HepG2 (cell line): ENCODE results near the gene FITM2. TPM values are rescaled to one million over a fixed set of nuclear protein-coding genes. Genes with fewer than 3 reads are reported as not detected.

Experiments
- ATAC-seq: fragments of 200-7000 bp; cut with Tn5 transposase; 3 replicates; pipeline ENCODE4 v1.9.1; 2020; ENCODE audit warnings: mild to moderate bottlenecking, moderate library complexity
- BruUV-seq: library from RNA; stranded (reverse); fragments of 400-500 nt; replicated peaks from 2 replicates; lab custom pipeline; 2021; lab: Mats Ljungman, UMichigan
- CTCF ChIA-PET: fragments of 300-600 bp; formaldehyde crosslinking; extraction: SDS; loops from one replicate; lab custom pipeline; 2021; ENCODE audit warnings: low total read pairs, inconsistent platforms, low intra/inter-chr PET ratio; lab: Yijun Ruan, JAX
- POLR2A ChIA-PET: fragments of 350-600 bp; sonication (Branson Sonifier 250); formaldehyde crosslinking; loops from one replicate; lab custom pipeline; 2020; ENCODE audit warnings: antibody characterized with exemption, inconsistent platforms; lab: Yijun Ruan, JAX
- DNase-seq: peaks from one replicate; pipeline ENCODE4 v3.0.0-alpha.2; 2015; ENCODE audit warnings: low spot score
- FAIRE-seq: peaks from 3 replicates; lab custom pipeline; 2011; peaks lifted over from hg19 to GRCh38; lab: Jason Lieb, UNC
- H2AFZ ChIP-seq: one replicate; pipeline ENCODE4 v1.6.1; 2011; ENCODE audit warnings: low read length, inconsistent platforms
- H3K27ac ChIP-seq: fragments of 300-600 bp; 3 replicates; pipeline ENCODE4 v1.8.0; 2011; ENCODE audit warnings: mixed run types, mild to moderate bottlenecking, mixed read lengths, low read length, inconsistent platforms; ENCODE audit not compliant: insufficient read depth; ENCODE audit errors: extremely low read length
- H3K27me3 ChIP-seq, 2 experiments: fragments of 200-600 bp in 1 of 2; 2 replicates in 1 of 2; 3 replicates in 1 of 2; pipeline versions ENCODE4 v1.6.0 to v1.8.0; 2011; ENCODE audit warnings: low read length in 2 of 2, mild to moderate bottlenecking in 2 of 2, moderate library complexity in 2 of 2, inconsistent platforms in 1 of 2; ENCODE audit not compliant: insufficient read depth in 2 of 2, control insufficient read depth in 1 of 2
- H3K36me3 ChIP-seq, 2 experiments: fragments of 200-600 bp in 1 of 2; replicated peaks in 1 of 2; 2 replicates in 1 of 2; 3 replicates in 1 of 2; pipeline versions ENCODE4 v1.5.1 to v1.8.0; 2011; ENCODE audit warnings: low read length in 2 of 2, inconsistent platforms in 1 of 2; ENCODE audit not compliant: insufficient read depth in 2 of 2, control insufficient read depth in 1 of 2
- H3K4me1 ChIP-seq: 2 replicates; pipeline ENCODE4 v1.5.1; 2012; ENCODE audit warnings: low read length, inconsistent platforms; ENCODE audit not compliant: insufficient read depth
- H3K4me2 ChIP-seq: 2 replicates; pipeline ENCODE4 v1.6.0; 2011; ENCODE audit warnings: low read depth, low read length, inconsistent platforms
- H3K4me3 ChIP-seq, 3 experiments: fragments of 200-600 bp in 1 of 3; sonication (generic), shearing (Covaris generic) in 1 of 3; replicated peaks in 1 of 3; 2 replicates each; pipeline ENCODE4 v1.5.1; 2011 to 2016; ENCODE audit warnings: low read length in 3 of 3, inconsistent platforms in 2 of 3, low read depth in 2 of 3, mild to moderate bottlenecking in 2 of 3, control low read depth in 1 of 3, mixed read lengths in 1 of 3; ENCODE audit not compliant: insufficient read depth in 1 of 3
- H3K79me2 ChIP-seq: one replicate; pipeline ENCODE4 v1.6.1; 2011; ENCODE audit warnings: low read length, inconsistent platforms; ENCODE audit not compliant: insufficient read depth
- H3K9ac ChIP-seq: 2 replicates; pipeline ENCODE4 v1.6.0; 2011; ENCODE audit warnings: mild to moderate bottlenecking, low read depth, low read length, inconsistent platforms; ENCODE audit not compliant: insufficient read depth
- H3K9me3 ChIP-seq: 2 replicates; pipeline ENCODE4 v1.5.1; 2012; ENCODE audit warnings: mild to moderate bottlenecking, low read length
- H4K20me1 ChIP-seq: 2 replicates; pipeline ENCODE4 v1.6.0; 2011; ENCODE audit warnings: inconsistent platforms, mild to moderate bottlenecking, low read length, moderate library complexity; ENCODE audit not compliant: insufficient read depth
- DRAP1 ChIP-seq: IDR thresholded peaks from 2 replicates; pipeline ENCODE4 v1.6.1; 2016; ENCODE audit warnings: missing genetic modification reagents, missing compliant biosample characterization
- FOXA1 ChIP-seq, 2 experiments: fragments of 450-650 bp in 1 of 2; sonication (generic) in 1 of 2; formaldehyde crosslinking in 1 of 2; IDR thresholded peaks; 2 replicates each; pipeline versions ENCODE4 v1.4.0 to v1.6.1; 2016 to 2020; ENCODE audit warnings: missing genetic modification reagents in 1 of 2
- FOXA3 ChIP-seq: IDR thresholded peaks from 2 replicates; pipeline ENCODE4 v1.6.1; 2016; ENCODE audit warnings: missing genetic modification reagents, missing compliant biosample characterization
- KDM1A ChIP-seq: IDR thresholded peaks from 2 replicates; pipeline ENCODE4 v1.6.1; 2016; ENCODE audit warnings: missing compliant biosample characterization
- NFYB ChIP-seq: sonication (generic); formaldehyde crosslinking; IDR thresholded peaks from 2 replicates; pipeline ENCODE4 v1.4.0; 2020; ENCODE audit warnings: missing genetic modification reagents
- NFYC ChIP-seq: IDR thresholded peaks from 2 replicates; pipeline ENCODE4 v1.6.1; 2016; ENCODE audit warnings: missing genetic modification reagents, missing compliant biosample characterization
- SRF ChIP-seq: IDR thresholded peaks from 2 replicates; pipeline ENCODE4 v1.6.1; 2011; ENCODE audit warnings: mild to moderate bottlenecking, low read depth, low read length, moderate library complexity
- TFAP4 ChIP-seq: sonication (generic); IDR thresholded peaks from 2 replicates; pipeline ENCODE4 v1.6.1; 2016; ENCODE audit warnings: low read depth, borderline replicate concordance
- ZMYM4 ChIP-seq: sonication (generic); formaldehyde crosslinking; IDR thresholded peaks from 2 replicates; pipeline ENCODE4 v1.8.1; 2023; ENCODE audit warnings: mild to moderate bottlenecking, missing genetic modification reagents
- ZNF362 ChIP-seq: sonication (generic); formaldehyde crosslinking; IDR thresholded peaks from 2 replicates; pipeline ENCODE4 v1.4.0; 2020; ENCODE audit warnings: missing genetic modification reagents, mild to moderate bottlenecking, borderline replicate concordance
- ZNF549 ChIP-seq: sonication (generic); formaldehyde crosslinking; IDR thresholded peaks from 2 replicates; pipeline ENCODE4 v1.5.0; 2020; ENCODE audit warnings: missing genetic modification reagents
- ZNF629 ChIP-seq: sonication (generic); formaldehyde crosslinking; conservative IDR thresholded peaks from 2 replicates; pipeline ENCODE4 v1.5.0; 2020; ENCODE audit warnings: missing genetic modification reagents
- ZNF780A ChIP-seq: sonication (generic); formaldehyde crosslinking; IDR thresholded peaks from 2 replicates; pipeline ENCODE4 v1.8.0; 2022; ENCODE audit warnings: mild to moderate bottlenecking, missing genetic modification reagents, moderate library complexity
- WGBS: methylation state at CpG from one replicate; pipeline ENCODE4 v1.1.6; 2017; ENCODE audit warnings: low lambda C conversion rate; 5-methylcytosine and 5-hydroxymethylcytosine counted together
- in situ Hi-C: cut with HindIII; loops from 2 replicates; pipeline ENCODE4 v1.10.0; 2017; ENCODE audit warnings: low pct_unique_long_range_greater_than_20kb; ENCODE audit not compliant: extremely low pct_ligation_motif_present
- intact Hi-C: fragments of 100-400 bp; cut with micrococcal nuclease; formaldehyde crosslinking; loops from one replicate; pipeline ENCODE4 v1.10.0; 2022; ENCODE audit not compliant: unreplicated experiment
- polyA plus RNA-seq, 8 experiments: library from polyadenylated mRNA; depleted of rRNA in 3 of 8; stranded (reverse) in 7 of 8; unstranded in 1 of 8; fragments of >200 nt; fragmentation: Illumina TruSeq in 4 of 8; extraction: Trizol in 4 of 8; gene quantifications; 2 replicates each; pipeline versions ENCODE4 v1.2.1 to v1.2.3, GENCODE V29; 2011 to 2016; ENCODE audit warnings: low read depth in 4 of 8, missing spikeins in 1 of 8, mixed read lengths in 1 of 8; ENCODE audit not compliant: insufficient read depth in 1 of 8
- total RNA-seq, 5 experiments: library from RNA; depleted of rRNA; stranded (reverse); fragments of >200 nt; fragmentation: Illumina TruSeq; extraction: Trizol; gene quantifications; 2 replicates each; pipeline ENCODE4 v1.2.3, GENCODE V29; 2016; ENCODE audit warnings: low read depth in 1 of 5

Gene FITM2
- total and polyA plus RNA-seq, 2 of the 13 experiments (the other 11 are each of a cell fraction or from before 2014, with no cell fraction given), result 9.6 to 24.5 TPM

- Histone ChIP-seq H3K9me3 (no peaks in the 10 kb centered on the region), H3K4me2 (no peak overlapping the region), H2AFZ (no peak overlapping the region), H3K27ac (no peak overlapping the region), H3K4me3 (no peak overlapping the region), H3K79me2 (no peaks in the 10 kb centered on the region), H3K9ac (no peak overlapping the region), H3K27me3 (no peaks in the 10 kb centered on the region), H3K4me1 (peaks cover 16% of the 10 kb centered on the region), H3K36me3 (no peaks in the 10 kb centered on the region), H4K20me1 (no peaks in the 10 kb centered on the region)
- ATAC-seq (peak; percentile 33; the same call in 2 of the 3 replicates), FAIRE-seq (peak; percentile 15), DNase-seq (no peak)
- TF ChIP-seq SRF (peak; percentile 82), NFYC (CRISPR knock-in tag) (peak; percentile 19; the same call in 1 of the 2 replicates), NFYB (CRISPR knock-in tag) (peak; percentile 40; the same call in 1 of the 2 replicates), ZNF549 (CRISPR knock-in tag) (peak; percentile 95; the same call in 1 of the 2 replicates), DRAP1 (0 out of 2 replicates have a peak, but pooled peaks have one; percentile 26), TFAP4 (peak; percentile 44; the same call in 1 of the 2 replicates), KDM1A (no peak), ZNF629 (CRISPR knock-in tag) (no peak), ZNF362 (CRISPR knock-in tag) (0 out of 2 replicates have a peak, but pooled peaks have one; percentile 18), FOXA1 (IDR thresholded peaks at IDR 0.05) (peak; percentile 68; the same call in 1 of the 2 replicates), FOXA1 (CRISPR knock-in tag; IDR thresholded peaks at IDR 0.05) (peak; percentile 47; the same call in 1 of the 2 replicates), ZNF780A (CRISPR knock-in tag) (no peak), ZMYM4 (CRISPR knock-in tag) (peak; percentile 18; the same call in 1 of the 2 replicates), FOXA3 (CRISPR knock-in tag) (0 out of 2 replicates have a peak, but pooled peaks have one; percentile 28)
- WGBS, result 53% methylated on average over 2 of the region's 2 CpGs
- in situ Hi-C loops, result no loop called here
- no TSS peak for BruUV-seq
- intact Hi-C loops, result loop anchor here (5.0 kb wide), 1 partner anchor 658 kb away; no protein-coding TSS in a partner anchor
- POLR2A ChIA-PET, result interaction anchor here (0.6 to 1.0 kb wide), 3 partner anchors 9 to 156 kb away, joined by 3 to 4 read pairs (median 4); partner anchors contain the start of gene TTPAL
- CTCF ChIA-PET, result no interaction called here
Measured at GRCh38 chr20:44319839-44320422, 8.9 kb upstream of the FITM2 start.
